HG03571 (cell line): ENCODE data around the gene COP1.

ENCODE experiments used
- ATAC-seq: cut with Tn5 transposase; IDR thresholded peaks from one replicate; pipeline ENCODE4 v1.9.1; 2021; ENCODE audit not compliant: unreplicated experiment

COP1 gene

DNA sequence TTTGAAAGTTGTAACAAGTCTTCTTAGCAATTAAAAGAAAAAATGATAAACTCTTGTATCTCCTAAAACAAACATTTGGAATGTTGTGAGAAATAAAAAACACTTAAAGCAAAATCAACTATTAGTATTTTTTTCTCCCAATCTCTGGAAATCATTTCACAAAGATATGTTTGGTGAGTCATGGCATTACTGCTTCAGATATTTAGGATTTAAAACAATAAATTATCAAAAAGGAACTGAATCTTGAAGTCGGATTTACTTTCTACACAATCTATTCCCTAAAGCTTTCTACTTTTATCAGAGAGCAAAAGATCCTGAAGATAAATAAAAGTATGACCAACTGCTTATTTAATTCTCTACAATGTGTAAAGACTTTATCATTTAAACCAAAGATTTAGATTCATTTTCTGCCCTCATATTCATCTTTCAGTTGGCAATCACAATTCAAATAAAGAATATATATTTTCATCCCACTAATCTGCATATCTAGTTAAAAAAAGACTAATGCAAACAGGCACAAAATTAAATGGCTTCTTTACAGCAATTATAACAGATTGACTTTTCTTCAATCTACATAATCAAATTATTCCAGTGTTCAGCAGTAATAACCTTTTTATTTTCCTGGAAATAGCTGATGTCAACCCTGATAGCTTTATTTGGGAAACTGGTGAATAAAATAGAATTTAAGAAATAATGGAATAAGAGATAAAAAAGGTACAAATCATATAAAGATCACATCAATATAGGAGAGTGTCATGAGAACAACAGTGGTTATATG, 230.0 kb downstream of the COP1 start:
- no peak for ATAC-seq

DNA sequence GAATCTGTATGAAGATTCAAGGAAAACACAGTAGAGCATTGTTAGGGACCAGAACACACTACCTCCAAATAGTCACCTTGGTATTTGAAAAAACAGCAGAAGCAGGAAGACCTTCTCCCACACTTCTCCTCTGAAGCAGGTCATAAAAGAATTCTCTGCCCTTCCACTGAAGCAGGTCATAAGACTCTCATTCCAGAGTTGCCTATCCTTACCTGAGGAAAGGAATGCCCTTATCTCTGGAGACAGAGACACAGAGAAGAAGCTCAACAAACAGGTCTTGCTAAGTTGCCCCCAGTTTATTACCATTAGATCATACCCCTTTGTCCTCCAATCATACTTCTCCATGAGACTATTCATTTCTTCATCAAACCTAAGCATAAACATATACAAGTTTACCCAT, 237.9 kb downstream of the COP1 start:
- ATAC-seq: no peak

DNA sequence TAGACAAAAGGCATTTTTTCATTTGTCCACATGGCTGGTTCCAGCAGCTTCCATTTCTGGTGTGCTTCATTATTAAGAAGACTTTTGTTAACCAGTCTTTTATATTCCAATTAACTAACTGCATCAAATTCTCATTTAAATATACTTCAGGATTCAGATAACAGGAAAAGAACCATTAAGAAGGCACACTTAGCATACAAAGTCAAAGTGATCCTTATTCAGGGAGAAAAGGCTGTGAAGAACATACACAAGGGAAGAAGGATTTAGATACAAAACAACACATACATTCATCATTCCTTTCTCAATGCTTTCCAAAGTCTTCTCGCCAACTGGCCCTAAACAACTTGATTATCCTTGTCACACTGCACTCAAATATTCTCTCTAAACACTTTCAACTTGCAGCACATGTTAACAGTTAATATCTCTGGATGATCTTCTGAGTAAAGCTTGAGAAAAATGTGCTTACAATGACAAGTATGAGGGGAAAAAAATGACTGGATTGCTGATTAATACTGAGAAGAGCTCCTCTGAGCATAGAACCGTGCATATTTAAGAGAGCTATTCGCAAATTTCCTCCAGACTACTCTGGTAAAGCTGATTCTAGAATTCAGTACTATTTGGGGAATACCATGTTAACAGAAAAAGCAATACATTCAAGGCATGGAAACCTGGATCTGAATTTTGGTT, 238.5 kb downstream of the COP1 start:
- ATAC-seq: no peak

DNA sequence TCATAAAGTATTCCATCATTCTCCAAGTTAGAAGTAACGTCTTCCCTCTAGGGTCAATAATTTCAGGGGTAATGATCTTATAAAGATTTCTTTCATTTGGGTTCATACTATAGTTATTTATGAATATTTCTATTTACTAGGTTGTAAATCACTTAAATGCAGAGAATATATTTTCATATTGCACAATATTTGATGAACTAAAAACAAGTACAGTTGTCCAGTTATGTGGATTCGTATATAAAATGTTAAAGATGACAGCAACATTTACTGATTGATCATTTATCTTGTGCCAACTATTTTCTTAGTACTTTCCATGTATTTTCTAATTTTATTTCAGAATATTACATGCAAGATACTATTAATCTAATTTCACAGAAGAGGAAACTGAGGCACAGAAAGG, 243.3 kb downstream of the COP1 start:
- no peak for ATAC-seq

DNA sequence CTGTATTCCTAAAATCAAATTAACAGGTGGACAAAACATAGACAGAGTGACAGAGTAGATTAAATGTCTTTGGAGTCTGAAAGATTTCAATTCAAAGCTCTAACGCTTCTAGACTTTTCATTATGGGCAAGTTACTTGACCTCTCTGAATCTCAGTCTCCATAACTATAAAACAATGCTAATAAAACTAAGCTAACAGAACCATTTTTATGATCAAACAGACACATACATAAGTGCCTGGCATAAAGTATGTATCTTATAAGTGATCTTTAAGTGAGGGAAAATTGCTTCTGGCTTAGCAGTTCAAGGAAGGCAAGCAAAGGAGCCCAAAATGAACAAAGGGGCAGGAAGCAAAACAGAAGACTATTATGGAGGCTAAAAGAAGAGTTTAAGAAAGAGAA, 246.9 kb downstream of the COP1 start:
- ATAC-seq: no peak

DNA sequence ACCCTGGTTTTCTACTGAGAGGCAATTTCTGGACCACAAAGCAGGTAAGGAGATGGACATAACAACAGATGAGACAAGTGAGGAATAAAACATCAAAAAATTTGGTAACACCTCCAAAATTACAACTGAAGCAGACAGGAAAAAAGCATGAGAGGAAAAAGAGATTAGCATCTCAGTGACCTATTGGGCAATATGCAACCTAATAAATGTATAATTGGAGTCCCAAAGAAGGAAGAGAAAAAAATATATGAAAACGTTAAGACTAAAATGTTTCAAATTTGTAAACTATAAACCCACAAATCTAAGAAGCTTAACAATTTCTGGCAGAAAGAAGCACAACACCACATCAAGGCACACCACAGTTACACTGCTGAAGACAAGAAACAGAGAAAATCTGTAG, 255.5 kb downstream of the COP1 start:
- no peak for ATAC-seq

DNA sequence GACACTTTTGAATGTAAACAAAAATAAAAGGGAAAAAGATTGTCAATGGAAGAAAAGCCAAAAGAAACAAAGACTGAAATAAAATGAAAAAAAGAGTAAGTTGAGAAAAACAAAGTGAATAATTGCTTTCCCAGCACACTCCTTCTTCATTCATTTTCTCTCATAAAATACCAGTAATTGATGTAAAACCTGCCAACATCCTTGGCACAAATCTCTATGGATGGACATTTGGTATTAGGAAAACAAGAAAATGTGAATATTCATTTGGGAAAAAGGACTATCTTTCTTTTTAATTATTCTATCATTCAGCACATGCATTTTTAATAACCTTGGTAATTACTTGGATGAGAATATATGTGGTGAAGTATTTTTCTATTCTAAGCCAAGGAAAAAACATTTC, 259.3 kb downstream of the COP1 start:
- no peak for ATAC-seq

DNA sequence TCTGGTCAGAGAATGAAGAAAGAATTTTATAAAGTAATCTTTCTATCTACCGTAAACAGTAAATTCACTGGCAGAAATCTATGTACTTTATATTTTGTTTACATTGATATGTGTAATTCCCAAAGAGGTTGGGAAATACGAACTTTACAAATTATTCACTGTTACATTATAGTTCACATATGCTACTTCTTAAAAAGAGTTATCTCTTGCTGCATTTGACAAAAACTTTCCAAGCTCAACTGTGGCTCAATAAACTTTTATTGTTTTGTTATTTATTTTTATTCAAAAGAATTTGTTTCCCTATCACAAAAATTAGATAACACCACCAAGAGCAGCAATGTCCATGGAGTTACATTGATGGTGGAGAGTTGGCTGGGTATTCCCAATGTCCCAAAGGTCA, 262.5 kb downstream of the COP1 start:
- ATAC-seq: no peak

DNA sequence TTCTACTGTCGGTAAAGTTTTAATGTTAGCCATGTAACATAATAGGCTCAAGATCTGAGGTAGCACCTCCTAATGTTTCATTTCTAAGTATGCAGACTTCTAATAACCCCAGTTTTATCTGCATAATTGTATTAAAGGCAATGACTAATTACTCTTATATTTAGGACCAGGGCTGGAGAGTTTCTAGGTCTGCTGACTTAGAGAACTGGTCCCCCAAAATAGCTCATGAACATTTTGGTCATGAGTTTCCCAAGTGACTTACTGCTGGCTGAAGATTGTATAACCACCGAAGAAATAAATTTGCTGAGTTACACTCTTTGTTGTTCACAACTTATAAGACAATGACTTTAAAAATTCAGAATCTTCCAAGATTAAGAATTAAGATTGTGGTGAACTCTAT, 265.9 kb downstream of the COP1 start:
- no peak for ATAC-seq

DNA sequence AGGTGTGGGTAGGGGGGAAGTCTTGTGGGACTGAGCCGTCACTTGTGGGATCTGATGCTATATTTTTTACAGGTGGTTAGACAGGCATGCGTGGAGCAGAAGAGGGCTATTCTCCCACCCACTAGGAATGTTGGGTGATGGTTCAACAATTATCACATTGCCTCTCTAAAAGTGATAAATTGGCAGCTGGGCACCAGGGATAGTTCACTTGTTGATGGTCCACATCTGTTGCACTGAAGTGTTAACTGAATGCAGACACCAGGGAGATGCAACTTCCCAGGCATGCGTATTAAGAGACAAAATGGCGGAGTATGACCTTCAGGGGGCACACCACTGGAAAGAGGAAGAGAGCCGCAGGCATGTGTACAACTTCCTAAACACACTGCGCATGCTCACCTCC, 270.4 kb downstream of the COP1 start:
- no peak for ATAC-seq

DNA sequence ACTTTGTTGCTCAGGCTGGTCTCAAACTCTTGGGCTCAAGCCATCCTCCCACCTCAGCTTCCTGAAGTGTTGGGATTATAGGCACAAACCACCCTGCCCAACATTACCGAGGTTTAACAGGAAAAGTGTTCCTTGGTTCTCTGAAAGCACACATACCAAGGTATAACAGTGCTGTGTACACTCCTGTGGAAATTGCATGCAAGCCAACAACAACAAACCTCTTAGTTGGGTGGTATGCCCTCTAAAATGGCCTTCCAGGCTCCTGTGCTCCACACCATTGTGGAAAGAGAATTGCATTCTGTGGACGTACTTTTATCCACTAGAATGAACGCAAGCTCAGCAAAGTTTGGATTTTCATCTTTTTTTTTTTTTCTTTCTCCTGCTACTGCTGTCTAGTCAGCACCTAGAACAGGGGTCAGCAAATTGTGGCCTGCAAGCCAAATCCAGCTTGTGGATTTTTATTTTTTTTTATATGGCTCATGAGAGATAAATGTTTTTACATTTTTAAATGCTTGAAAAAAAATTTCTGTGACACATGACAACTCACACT, 271.4 kb downstream of the COP1 start:
- no peak for ATAC-seq

DNA sequence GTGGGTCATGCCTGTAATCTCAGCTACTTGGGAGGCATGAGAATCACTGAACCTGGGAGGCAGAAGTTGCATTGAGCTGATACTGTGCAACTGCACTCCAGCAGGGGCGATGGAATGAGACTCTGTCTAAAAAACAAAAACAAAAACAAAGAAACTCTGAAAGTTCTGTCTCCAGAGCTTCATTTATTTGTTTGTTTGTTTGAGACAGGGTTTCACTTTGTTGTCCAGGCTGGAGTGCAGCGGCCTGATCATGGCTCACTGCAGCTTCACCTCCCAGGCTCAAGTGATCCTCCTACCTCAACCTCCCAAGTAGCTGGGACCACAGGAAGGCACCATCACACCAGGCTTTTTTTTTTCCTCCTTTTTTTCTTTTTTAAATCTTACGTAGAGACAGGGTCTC, 271.9 kb downstream of the COP1 start:
- ATAC-seq: no peak

DNA sequence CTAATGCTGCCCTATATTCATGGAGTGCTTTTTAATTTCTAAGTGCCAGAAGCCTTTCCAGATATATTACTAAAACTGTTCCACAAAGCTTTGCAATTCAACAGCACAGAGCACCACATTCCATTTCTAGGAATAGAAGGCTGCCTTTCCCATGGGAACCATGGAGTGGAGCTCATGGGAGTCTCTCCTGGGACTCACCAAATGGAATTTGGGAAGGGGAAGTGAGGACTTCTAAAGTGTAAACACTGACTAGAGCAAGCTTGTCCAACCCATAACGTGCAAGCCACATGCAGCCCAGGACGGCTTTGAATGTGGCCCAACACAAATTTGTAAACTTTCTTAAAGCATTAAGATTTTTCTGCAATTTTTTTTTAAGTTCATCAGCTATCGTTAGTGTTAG, 273.3 kb downstream of the COP1 start:
- ATAC-seq: no peak

DNA sequence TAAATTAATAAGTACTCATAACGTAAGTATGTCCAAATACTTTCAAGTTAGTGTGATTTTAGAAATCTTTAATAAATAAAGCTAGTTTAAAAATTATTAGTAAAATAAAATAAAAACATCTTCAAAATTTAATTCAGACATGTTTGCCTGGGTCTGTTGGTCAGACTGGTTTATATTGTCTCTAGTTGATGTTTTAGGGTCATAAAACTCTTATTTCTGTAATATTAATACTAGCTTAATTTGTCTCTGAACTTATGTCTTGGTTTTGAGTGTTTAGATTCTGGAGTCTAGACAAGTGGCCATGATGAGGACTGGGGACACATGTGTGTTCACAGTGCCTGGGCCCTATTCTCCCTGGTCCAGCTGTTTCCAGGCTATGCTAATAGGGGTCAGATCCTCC, 279.1 kb downstream of the COP1 start:
- no peak for ATAC-seq

DNA sequence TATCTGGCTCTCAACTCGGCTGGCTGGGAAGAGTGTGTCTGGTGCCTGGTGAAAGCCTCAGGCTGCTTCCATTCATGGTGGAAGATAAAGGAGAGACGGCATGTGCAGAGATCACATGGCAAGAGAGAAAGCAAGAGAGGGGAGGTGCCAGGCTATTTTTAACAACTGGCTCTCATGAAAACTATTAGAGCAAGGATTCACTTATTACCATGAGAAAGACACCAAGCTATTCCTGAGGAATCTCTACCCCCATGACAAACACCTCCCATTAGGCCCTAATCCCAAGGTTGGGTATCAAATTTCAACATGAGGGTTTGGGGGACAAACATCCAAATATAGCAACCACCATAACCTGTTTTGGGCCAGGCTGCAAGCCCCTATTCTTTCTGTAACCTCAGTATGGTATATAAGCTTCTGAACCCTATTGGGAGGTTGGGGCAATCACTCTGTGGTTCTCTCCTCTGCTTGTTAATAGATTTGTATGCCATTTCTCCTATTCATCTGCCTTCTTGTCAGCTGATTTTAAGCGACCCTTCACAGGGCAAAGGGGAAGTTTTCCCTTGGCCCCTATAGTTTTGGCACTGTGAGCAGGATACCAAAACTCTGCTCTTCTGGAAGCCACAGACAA, 284.7 kb downstream of the COP1 start:
- no peak for ATAC-seq

DNA sequence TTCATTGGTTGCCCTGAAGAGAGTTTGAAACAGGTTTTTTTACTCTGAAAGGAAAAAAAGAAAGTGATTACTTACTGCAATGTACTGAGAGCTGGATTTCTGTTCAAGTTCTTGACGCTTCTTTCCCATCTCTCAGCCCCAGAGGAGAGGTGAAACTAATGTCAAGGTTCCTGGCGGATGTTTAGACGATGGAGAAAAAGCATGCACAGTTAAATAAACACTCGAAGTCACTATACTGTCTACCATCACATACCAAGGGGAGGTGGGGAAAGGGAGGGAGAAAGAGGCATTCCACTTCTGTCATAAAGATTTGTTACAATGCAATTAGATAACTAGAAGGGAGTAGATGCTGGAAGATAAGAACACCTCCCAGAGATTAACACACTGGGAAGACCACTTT, 286.7 kb downstream of the COP1 start:
- ATAC-seq: no peak

DNA sequence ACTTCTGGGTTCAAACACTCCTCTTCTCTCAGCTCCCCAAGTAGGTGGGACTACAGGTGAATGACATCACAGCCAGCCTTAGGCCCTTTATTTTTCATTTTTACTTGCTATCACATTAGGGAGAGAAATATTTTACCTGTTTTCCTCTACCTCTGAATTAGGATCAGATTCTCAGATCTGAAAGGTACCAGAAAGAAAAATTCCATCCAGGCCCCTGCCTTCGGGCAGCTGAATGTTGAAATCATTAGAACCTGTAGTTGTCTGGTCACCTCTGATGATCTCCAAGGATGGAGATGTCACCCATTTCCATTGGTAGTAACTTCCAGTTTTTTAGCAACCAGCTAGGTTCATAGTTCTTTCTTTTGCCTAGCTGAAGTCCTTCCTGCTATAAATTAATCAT, 288.1 kb downstream of the COP1 start:
- no peak for ATAC-seq

DNA sequence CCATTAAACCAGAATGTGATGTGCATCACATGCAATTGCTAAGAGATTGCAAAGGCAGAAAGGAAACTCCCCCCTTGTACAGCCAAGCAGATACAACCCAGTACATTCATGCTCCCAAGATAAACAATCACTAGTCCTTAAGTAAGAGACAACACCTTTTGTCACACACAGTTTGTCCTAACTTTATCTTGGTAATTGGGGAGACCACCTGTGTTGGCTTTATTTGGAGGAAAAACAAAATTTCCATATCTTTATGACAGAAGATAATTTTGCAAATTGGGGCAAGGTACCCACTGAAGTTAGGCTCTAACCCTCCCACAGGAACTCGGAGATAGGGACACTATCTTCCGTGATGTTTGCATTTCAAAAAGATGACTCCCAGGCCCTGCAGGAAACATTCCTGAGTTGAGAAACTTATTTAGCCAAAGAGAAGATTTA, 288.7 kb downstream of the COP1 start:
- ATAC-seq: no peak

DNA sequence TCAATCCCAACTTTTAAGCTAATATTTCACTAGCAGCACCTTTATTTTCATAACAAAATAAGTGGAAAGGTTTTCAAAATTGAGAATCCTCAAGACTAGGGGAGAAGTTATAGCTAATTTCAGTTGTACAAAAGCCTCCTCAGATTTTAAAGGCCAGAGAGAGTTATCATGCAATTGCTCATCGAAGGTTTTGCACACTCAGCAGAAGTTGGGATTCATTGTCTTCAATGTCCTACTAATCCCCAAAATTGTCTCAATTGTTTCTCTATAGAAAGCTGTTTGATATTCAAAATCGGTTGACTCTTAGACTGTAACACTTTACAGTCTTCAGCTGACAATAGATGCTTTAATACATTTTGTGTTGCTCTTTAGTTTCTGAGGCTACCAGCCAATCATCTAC, 293.0 kb downstream of the COP1 start:
- no peak for ATAC-seq

DNA sequence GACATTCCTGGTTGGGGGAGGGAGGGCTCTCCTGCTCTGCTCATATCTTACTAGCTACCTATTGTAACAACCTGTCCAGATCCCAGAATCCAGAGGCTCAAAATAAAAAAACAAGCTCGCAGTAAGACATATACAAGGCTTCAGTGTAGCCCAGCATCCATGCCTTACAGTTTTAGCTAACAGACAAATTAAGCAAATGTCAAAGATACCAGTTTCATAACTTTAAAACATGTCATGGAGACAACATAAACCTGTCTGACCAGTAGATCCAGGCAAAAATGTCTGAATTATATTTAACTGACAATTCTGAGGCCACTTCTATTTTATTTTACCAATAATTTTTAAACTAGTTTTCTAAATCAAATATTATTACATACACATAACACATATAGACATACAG, 295.9 kb downstream of the COP1 start:
- no peak for ATAC-seq

DNA sequence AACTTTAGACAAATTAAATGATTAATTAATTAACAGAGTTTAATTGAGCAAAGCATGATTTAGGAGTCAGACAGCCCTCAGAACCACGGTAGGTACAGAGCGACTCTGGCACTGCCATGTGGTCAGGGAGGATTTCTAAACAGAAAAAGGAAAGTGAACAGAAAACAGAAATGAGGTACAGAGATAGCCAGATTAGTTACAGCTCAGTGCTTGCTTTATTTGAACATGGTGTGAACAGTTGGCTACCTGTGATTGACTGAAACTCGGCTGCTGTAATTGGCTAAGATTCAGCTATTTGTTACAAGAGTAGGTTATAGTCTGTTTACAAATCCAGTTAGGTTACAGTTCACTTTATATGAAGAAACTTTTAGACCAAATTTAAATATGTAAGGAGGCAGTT, 300.7 kb downstream of the COP1 start:
- no peak for ATAC-seq

DNA sequence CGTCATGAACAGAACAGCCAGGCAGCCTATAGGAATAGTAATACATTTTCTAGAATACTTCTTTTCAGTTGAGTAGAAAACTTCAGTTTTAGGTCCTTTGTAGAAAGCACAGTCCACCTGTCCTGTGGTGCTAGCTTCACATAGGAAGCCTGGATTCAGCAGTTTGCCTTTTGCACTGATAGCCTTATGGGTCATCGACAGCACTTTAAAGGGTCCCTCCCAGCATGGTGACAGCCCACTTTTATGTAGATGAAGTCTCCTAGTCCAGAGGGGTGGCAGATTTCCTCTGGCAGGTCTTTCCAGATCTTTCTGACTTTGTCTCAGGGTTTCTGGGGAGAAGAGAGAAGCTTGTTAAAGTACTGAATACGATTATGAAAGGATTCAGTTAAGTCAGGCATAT, 302.3 kb downstream of the COP1 start:
- ATAC-seq: no peak
